ENCODE results near the gene COL4A2. TPM values are rescaled to one million over a fixed set of nuclear protein-coding genes. Genes with fewer than 3 reads are reported as not detected.

The COL4A2 gene
- total RNA-seq, 4 donors from 2014 or later, result 655 to 1,231 (median 912) TPM

GRCh38 chr13:110499621-110500281 is 192.7 kb downstream of the COL4A2 start:
- no peak for TF ChIP-seq CTCF (IDR thresholded peaks at IDR 0.05; ENCODE audit: low read depth)

- no peak for TF ChIP-seq CTCF (IDR thresholded peaks at IDR 0.05; ENCODE audit: low read depth)
Measured at GRCh38 chr13:110500341-110500740, 193.3 kb downstream of the COL4A2 start.

- no peak for TF ChIP-seq CTCF (IDR thresholded peaks at IDR 0.05; ENCODE audit: low read depth)
Measured at GRCh38 chr13:110501188-110501587, 194.1 kb downstream of the COL4A2 start.

GRCh38 chr13:110503037-110503901 is 196.2 kb downstream of the COL4A2 start:
- TF ChIP-seq CTCF (IDR thresholded peaks at IDR 0.05; ENCODE audit: low read depth), result no peak

- TF ChIP-seq CTCF (IDR thresholded peaks at IDR 0.05; ENCODE audit: low read depth), result no peak
Measured at GRCh38 chr13:110503979-110504499, 197.0 kb downstream of the COL4A2 start.

- TF ChIP-seq CTCF (IDR thresholded peaks at IDR 0.05; ENCODE audit: low read depth), result no peak
Measured at GRCh38 chr13:110505594-110505993, 198.5 kb downstream of the COL4A2 start.

- TF ChIP-seq CTCF (IDR thresholded peaks at IDR 0.05; ENCODE audit: low read depth), result no peak
Measured at GRCh38 chr13:110506396-110506795, 199.3 kb downstream of the COL4A2 start.
